Dedifferentiated amniotic fluid mesenchymal stem cell (primary cell): Measurements from ENCODE around the gene TBC1D8.

ENCODE experiments used
- DNase-seq: peaks from one replicate; pipeline ENCODE4 v3.0.0-alpha.2; 2016; ENCODE audit errors: extremely low spot score

TBC1D8 gene

DNA sequence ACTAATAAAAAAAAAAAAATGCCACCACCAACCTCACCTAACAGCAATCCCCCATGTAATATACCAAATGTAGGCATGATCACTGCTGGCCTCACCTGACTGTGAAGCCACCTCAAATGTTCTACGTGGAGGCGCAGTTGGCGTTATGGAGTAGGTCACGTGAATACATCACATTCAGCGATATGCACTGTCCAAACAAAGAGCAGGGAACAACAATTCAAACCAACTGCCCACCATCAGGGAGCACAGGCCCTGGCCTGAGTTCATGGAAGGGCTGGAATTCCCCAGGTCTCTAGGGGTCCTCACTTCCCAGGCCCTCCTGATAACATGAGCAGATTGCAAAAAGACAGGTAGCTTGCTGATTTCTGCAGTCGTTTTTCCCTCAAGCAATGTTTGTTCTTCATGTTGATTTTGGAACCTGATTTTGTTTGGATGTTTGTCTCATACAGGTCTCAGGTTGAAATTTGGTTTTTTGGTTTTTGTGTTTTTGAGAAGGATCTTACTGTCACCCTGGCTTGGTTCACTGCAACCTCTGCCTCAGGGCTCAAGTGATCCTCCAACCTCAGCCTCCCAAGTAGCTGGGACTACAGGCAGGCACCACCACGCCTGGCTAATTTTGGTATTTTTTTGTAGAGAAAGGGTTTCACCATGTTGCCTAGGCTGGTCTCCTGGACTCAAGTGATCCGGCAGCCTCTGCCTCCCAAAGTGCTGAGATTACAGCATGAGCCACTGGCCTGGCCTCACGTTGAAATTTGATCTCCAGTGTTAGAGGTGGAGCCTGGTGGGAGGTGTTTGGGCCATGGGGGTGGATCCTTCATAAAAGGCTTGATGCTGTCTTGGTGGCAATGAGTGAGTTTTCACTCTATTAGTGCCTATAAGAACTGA, 15.5 kb downstream of the TBC1D8 start:
- DNase-seq, result no peak

- DNase-seq, result no peak
These were observed 17.6 kb downstream of the TBC1D8 start for GRCh38 chr2:101133492-101134100.

DNA sequence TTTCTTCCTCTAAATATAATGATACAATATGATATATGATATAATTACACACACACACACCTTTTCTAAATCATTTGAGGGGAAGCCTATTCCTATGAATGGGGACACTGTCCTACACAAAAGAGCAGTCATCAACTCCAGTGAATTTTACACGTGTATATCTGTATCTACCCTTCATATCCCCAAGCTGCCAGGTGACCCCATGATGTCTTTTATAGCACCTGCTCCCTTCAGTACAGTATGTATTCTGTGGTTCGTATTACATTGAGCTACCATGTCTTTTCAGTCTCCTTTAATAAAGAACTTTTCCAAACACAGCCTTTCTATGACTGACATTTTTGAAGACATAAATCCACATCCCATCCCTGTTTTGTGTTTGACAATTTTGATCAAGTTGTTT, 19.0 kb downstream of the TBC1D8 start:
- DNase-seq, result no peak

DNA sequence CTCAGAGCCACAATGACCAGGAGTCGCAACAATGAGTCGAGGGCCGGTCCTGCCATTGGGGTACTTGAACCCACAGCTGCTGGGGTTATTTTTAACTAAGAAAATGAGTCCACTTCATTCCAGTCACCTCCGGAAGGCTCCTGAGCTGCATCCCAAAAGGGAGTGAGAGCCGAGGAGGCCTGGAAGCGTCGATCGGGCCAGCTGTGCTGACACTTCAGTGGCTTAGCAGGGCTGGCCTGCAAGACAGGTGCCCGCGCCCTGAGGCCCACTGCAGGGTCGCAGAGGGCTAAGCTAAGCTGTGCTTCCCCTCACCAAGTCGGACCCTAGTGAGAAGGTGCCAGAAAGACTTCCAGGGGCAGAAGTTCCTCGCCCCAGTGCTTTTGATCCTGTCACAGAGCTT, 21.1 kb downstream of the TBC1D8 start:
- DNase-seq, result no peak

GRCh38 chr2:101127319-101128056, 23.7 kb downstream of the TBC1D8 start:
- no peak for DNase-seq

GRCh38 chr2:101125808-101126207, 25.4 kb downstream of the TBC1D8 start:
- DNase-seq, result no peak

GRCh38 chr2:101125374-101125773, 25.8 kb downstream of the TBC1D8 start:
- no peak for DNase-seq

- peak; percentile 67 for DNase-seq
These were observed 26.4 kb downstream of the TBC1D8 start for GRCh38 chr2:101124643-101125366.

DNA sequence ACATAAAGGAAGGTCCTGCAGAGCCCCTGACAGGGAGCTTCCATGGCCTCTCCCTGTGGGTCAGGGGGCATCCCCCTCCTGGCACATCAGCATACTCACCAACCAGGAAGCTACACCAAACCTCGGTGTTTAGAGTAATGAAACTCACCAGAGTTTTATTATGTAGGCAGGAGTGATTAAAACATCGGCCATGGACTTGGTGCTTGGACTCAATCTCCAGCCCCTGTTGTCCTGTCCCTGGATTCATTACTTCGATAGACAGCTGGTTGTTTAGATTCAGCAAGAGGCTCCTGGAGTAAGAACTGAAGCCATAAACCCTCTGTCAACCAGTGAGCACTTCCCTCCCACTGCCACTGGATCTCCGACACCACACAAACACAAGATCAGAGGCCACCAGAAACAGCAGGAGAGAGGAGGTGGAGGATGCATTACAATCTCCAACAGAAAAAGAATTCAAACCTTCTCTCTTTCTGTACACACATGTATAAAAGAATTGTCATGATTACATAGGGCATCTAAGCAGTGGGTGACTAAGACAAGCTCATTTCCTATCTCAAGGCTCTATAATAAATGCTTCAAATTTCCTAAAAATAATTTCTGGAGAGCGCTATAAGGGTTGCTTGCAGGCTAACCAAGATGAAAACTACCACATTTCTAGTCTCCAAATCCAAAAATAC, 27.2 kb downstream of the TBC1D8 start:
- DNase-seq, result no peak

- DNase-seq, result no peak
These were observed 30.0 kb downstream of the TBC1D8 start for GRCh38 chr2:101121174-101121573.

GRCh38 chr2:101120124-101120996, 30.8 kb downstream of the TBC1D8 start:
- DNase-seq, result no peak

DNA sequence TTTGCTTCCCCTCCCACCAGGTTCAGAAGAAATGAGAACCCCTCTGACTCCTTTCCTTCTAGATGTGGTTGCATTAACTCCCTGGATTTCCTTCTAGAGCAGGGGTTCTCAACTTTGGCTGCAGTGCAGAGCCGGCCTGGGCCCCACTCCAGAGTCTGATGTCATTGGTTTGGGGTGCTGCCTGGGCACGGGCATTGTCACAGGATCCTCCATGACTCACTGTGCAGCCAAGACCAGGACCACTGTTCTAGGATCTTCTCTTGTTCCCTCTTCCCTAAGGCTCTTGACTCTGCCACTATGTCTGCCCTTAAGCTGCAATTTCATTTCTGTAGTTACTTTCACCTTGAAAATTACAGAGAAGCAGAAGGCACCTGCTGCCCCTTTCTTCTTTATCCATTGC, 31.8 kb downstream of the TBC1D8 start:
- DNase-seq, result peak; percentile 35

GRCh38 chr2:101116841-101117552, 34.2 kb downstream of the TBC1D8 start:
- no peak for DNase-seq

DNA sequence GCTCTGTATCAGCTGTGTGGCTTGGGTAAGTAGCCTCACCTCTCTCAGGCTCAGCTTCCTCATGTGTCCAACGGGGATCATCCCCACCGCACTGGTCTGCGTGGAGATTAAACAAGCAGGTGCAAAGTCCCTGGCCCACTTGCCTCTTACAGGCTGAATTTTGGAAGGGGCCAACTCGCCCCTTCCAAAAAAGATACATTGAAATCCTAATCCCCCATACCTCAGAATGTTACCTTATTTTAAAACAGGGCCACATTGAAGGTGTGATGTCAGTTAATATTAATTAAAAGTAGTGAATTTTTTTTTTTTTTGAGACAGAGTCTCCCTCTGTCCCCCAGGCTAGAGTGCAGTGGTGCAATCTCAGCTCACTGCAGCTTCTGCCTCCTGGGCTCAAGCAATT, 34.8 kb downstream of the TBC1D8 start:
- no peak for DNase-seq

- no peak for DNase-seq
These were observed 35.5 kb downstream of the TBC1D8 start for GRCh38 chr2:101115664-101116063.

- DNase-seq, result no peak
These were observed 36.4 kb downstream of the TBC1D8 start for GRCh38 chr2:101114815-101115214.

- DNase-seq, result no peak
These were observed 36.9 kb downstream of the TBC1D8 start for GRCh38 chr2:101114268-101114783.

- DNase-seq, result peak; percentile 29
These were observed 37.5 kb downstream of the TBC1D8 start for GRCh38 chr2:101113441-101114267.

DNA sequence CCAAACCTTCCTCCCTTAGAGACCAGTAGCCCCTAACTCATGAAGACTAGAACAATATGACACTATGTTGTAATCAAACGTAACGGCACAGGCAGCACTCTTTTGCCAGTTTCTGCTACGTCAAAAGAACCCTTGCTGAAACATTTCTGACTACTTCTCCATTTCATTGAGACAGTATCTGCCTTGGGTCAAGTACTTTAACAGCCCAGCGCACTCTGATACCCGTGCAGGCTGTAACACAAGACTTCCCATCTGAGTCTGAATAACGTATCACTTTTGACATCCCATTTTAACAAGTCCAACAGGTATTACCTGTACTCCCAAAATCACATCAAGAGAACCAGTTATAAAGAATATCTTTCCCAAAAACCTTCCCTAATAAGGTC, 38.4 kb downstream of the TBC1D8 start:
- no peak for DNase-seq
